ENCODE measurements around the gene PLD4.

GRCh38 chr14:104955396-104955770 lies 30.7 kb downstream of the PLD4 start:
- TF ChIP-seq CTCF (conservative IDR thresholded peaks at IDR 0.05) (no peak), EZH2 (IDR thresholded peaks at IDR 0.05; ENCODE audit: low read depth) (no peak)

Measured in PC-9 (cell line).